NK-92 treated with Interleukin-12 subunit alpha and Interleukin-12 subunit beta, amount 100 ng/mL, for 24 hours (cell line): ENCODE data around the gene TAL2.

ENCODE experiments used
- DNase-seq: peaks from one replicate; lab custom pipeline; 2025; lab: John Stamatoyannopoulos, UW

TAL2 gene

GRCh38 chr9:105710638-105711037 lies 48.4 kb downstream of the TAL2 start:
- DNase-seq: no peak

- DNase-seq: no peak
These were observed 49.6 kb downstream of the TAL2 start for GRCh38 chr9:105711867-105712266.

GRCh38 chr9:105712297-105712696 lies 50.0 kb downstream of the TAL2 start:
- no peak for DNase-seq
